Endothelial cell of umbilical vein (primary cell): Measurements from ENCODE around the gene CD200. TPM values are rescaled to one million over a fixed set of nuclear protein-coding genes. Genes with fewer than 3 reads are reported as not detected.
A peak's percentile ranks its signal among the peaks of the same experiment; 100 is the strongest.

Source experiments
- BruUV-seq: library from RNA; stranded (reverse); fragments of 400-500 nt; replicated peaks from 2 replicates; lab custom pipeline; 2021; lab: Mats Ljungman, UMichigan
- CTCF ChIA-PET: fragments of 300-600, 350-600 bp; sonication (Branson Sonifier 250); formaldehyde crosslinking; loops from one replicate; lab custom pipeline; 2021; ENCODE audit warnings: antibody characterized with exemption, inconsistent platforms; lab: Charles Lee
- POLR2A ChIA-PET: fragments of 300-600, 350-600 bp; sonication (Branson Sonifier 250); formaldehyde crosslinking; loops from one replicate; lab custom pipeline; 2021; ENCODE audit warnings: antibody characterized with exemption, inconsistent platforms; lab: Charles Lee
- DNase-seq: peaks from one replicate; pipeline ENCODE4 v3.0.0-alpha.2; 2011; ENCODE audit warnings: low read depth, low spot score
- FAIRE-seq: peaks from 2 replicates; lab custom pipeline; 2011; peaks lifted over from hg19 to GRCh38; lab: Jason Lieb, UNC
- H2AFZ ChIP-seq: 2 replicates; pipeline ENCODE4 v1.6.0; 2012; ENCODE audit warnings: low read depth, low read length, control low read depth, inconsistent platforms
- H3K27ac ChIP-seq: 2 replicates; pipeline ENCODE4 v1.5.1; 2011; ENCODE audit warnings: low read depth, mild to moderate bottlenecking, control low read depth, low read length, moderate library complexity; ENCODE audit not compliant: insufficient read depth
- H3K27me3 ChIP-seq, 2 experiments: 2 replicates each; pipeline versions ENCODE4 v1.6.0 to v1.6.1; 2011; ENCODE audit warnings: low read length in 2 of 2, mixed read lengths in 1 of 2; ENCODE audit not compliant: control insufficient read depth in 2 of 2, insufficient read depth in 2 of 2
- H3K36me3 ChIP-seq, 2 experiments: 2 replicates in 1 of 2; 3 replicates in 1 of 2; pipeline ENCODE4 v1.5.1; 2011; ENCODE audit warnings: low read length in 2 of 2, mild to moderate bottlenecking in 1 of 2, moderate library complexity in 1 of 2; ENCODE audit not compliant: control insufficient read depth in 2 of 2, insufficient read depth in 2 of 2; ENCODE audit errors: extremely low read depth in 1 of 2
- H3K4me1 ChIP-seq: 3 replicates; pipeline ENCODE4 v1.5.1; 2011; ENCODE audit warnings: mild to moderate bottlenecking, low read length; ENCODE audit not compliant: control insufficient read depth, insufficient read depth; ENCODE audit errors: extremely low read depth
- H3K4me2 ChIP-seq: 2 replicates; pipeline ENCODE4 v1.6.1; 2011; ENCODE audit warnings: low read length, control low read depth, mixed read lengths; ENCODE audit not compliant: insufficient read depth
- H3K4me3 ChIP-seq, 3 experiments: fragments of 200-600 bp in 1 of 3; sonication (generic), shearing (Covaris generic) in 1 of 3; replicated peaks in 1 of 3; 2 replicates each; pipeline ENCODE4 v1.5.1; 2011 to 2016; ENCODE audit warnings: control low read depth in 3 of 3, low read length in 3 of 3, mild to moderate bottlenecking in 2 of 3, inconsistent platforms in 1 of 3, low read depth in 1 of 3, moderate library complexity in 1 of 3; ENCODE audit not compliant: insufficient read depth in 1 of 3
- H3K79me2 ChIP-seq: 2 replicates; pipeline ENCODE4 v1.6.0; 2012; ENCODE audit warnings: low read length, inconsistent platforms; ENCODE audit not compliant: control insufficient read depth, insufficient read depth
- H3K9ac ChIP-seq: replicated peaks from 2 replicates; pipeline ENCODE3; 2011; ENCODE audit warnings: low read length, control low read depth; ENCODE audit not compliant: insufficient read depth; ENCODE audit errors: extremely low read depth
- H3K9me1 ChIP-seq: replicated peaks from 3 replicates; pipeline ENCODE4 v1.6.0; 2011; ENCODE audit warnings: mild to moderate bottlenecking, low read length; ENCODE audit not compliant: control insufficient read depth, insufficient read depth; ENCODE audit errors: extremely low read depth
- H3K9me3 ChIP-seq: replicated peaks from 2 replicates; pipeline ENCODE4 v1.5.1; 2012; ENCODE audit warnings: low read length, inconsistent platforms; ENCODE audit not compliant: control insufficient read depth, insufficient read depth
- H4K20me1 ChIP-seq: replicated peaks from 2 replicates; pipeline ENCODE3; 2011; ENCODE audit warnings: mild to moderate bottlenecking, low read length; ENCODE audit not compliant: control insufficient read depth, insufficient read depth; ENCODE audit errors: extremely low read depth
- CTCF ChIP-seq, 2 donors: IDR thresholded peaks; 1 replicate in 1 of 2; 2 replicates in 1 of 2; pipeline ENCODE4 v1.5.1; 2011; ENCODE audit warnings: low read length in 2 of 2, mild to moderate bottlenecking in 2 of 2, moderate library complexity in 2 of 2, control low read depth in 1 of 2, inconsistent platforms in 1 of 2, low read depth in 1 of 2; ENCODE audit not compliant: insufficient read depth in 1 of 2; ENCODE audit errors: extremely low read depth in 1 of 2
- GATA2 ChIP-seq: IDR thresholded peaks from 2 replicates; pipeline ENCODE4 v1.7.0; 2011; ENCODE audit warnings: low read depth, mild to moderate bottlenecking, moderate library complexity, mixed read lengths, low read length; ENCODE audit not compliant: insufficient read length, insufficient read depth
- POLR2A ChIP-seq: IDR thresholded peaks from 2 replicates; pipeline ENCODE4 v1.6.1; 2012; ENCODE audit warnings: low read depth, mild to moderate bottlenecking, control low read depth, low read length
- POLR2AphosphoS5 ChIP-seq: IDR thresholded peaks from 2 replicates; pipeline ENCODE4 v1.6.1; 2012; ENCODE audit warnings: low read depth, mild to moderate bottlenecking, control low read depth, low read length, moderate library complexity; ENCODE audit not compliant: insufficient read depth
- dilution Hi-C: fragments of 300-500 bp; cut with MboI; formaldehyde crosslinking; loops from one replicate; pipeline ENCODE4 v1.15.0; 2019; ENCODE audit warnings: low sequenced_read_pairs; ENCODE audit not compliant: extremely low pct_ligation_motif_present
- intact Hi-C: fragments of 100-400 bp; cut with micrococcal nuclease; formaldehyde crosslinking; loops from one replicate; pipeline ENCODE4 v1.10.0; 2022
- polyA plus RNA-seq, 4 experiments: library from polyadenylated mRNA; depleted of rRNA in 3 of 4; stranded (reverse) in 3 of 4; unstranded in 1 of 4; fragments of >200 nt; gene quantifications; 2 replicates each; pipeline versions ENCODE4 v1.2.1 to v1.2.3, GENCODE V29; 2011 to 2012; ENCODE audit warnings: missing spikeins in 1 of 4
- total RNA-seq: library from RNA; stranded (reverse); gene quantifications from 2 replicates; pipeline ENCODE4 v1.2.3, GENCODE V29; 2021

CD200 gene
- total and polyA plus RNA-seq, 2 donors (not counting 3 experiments of a cell fraction or from before 2014, with no cell fraction given) = 8.1 to 8.2 TPM

GRCh38 chr3:112293368-112294321, 39.3 kb upstream of the CD200 start, which contains the start of gene SLC9C1:
SLC9C1 (minus strand) TSS chr3:112294216; CDS start chr3:112286791, 7,425 bp downstream.
- H3K27ac ChIP-seq = peak within 1 kb of the TSS; percentile 58
- no peaks in the 10 kb centered on the region for H3K79me2 ChIP-seq
- no peaks in the 10 kb centered on the region for H3K4me1 ChIP-seq
- peaks cover 0 to 4% of the 10 kb centered on the region in 2 experiments for H3K27me3 ChIP-seq
- peak within 1 kb of the TSS; percentile 65 for H3K4me2 ChIP-seq
- H3K9ac ChIP-seq = peak within 1 kb of the TSS; percentile 67
- FAIRE-seq (peak; percentile 93), DNase-seq (peak; percentile 86)
- POLR2A ChIA-PET = interaction anchor here (0.6 to 1.7 kb wide), 3 partner anchors 346 to 397 kb away, joined by 3 to 4 read pairs (median 3); partner anchors contain the start of gene CCDC80
- H3K9me3 ChIP-seq = no peaks in the 10 kb centered on the region
- H3K4me3 ChIP-seq = peak within 1 kb of the TSS; percentile 18 to 51 (median 41)
- peak within 1 kb of the TSS; percentile 94 for H2AFZ ChIP-seq
- TSS peak; percentile 78 for BruUV-seq
- no peaks in the 10 kb centered on the region for H3K36me3 ChIP-seq
- dilution Hi-C loops (no loop called here), intact Hi-C loops (loop anchor here (1.0 to 5.0 kb wide), 7 partner anchors 34 to 686 kb away; partner anchors contain the start of gene CCDC80)
- CTCF ChIA-PET = interaction anchor here (0.6 to 3.7 kb wide), 52 partner anchors 9 to 994 kb away, joined by 3 to 72 read pairs (median 5); partner anchors contain the start of genes ATG3, CD200 and SLC35A5
- TF ChIP-seq CTCF (IDR thresholded peaks at IDR 0.05; ENCODE audit: extremely low read depth in 1 of 2, insufficient read depth in 1 of 2, low read depth in 1 of 2, low read length in 2 of 2) = peak; percentile 51 to 54
- peak; percentile 15 for TF ChIP-seq POLR2A
- no peak for TF ChIP-seq GATA2
- TF ChIP-seq POLR2AphosphoS5 = no peak
- no peaks in the 10 kb centered on the region for H4K20me1 ChIP-seq
- no peaks in the 10 kb centered on the region for H3K9me1 ChIP-seq
